Psoas muscle (tissue), 8 donors: Measurements from ENCODE around the gene SLC41A2. TPM values are rescaled to one million over a fixed set of nuclear protein-coding genes. Genes with fewer than 3 reads are reported as not detected.

Experiments
- ATAC-seq, 4 donors: fragments of 200-7000 bp; cut with Tn5 transposase; one replicate each; pipeline ENCODE4 v1.9.1; 2020; ENCODE audit warnings: moderate library complexity in 3 of 4, mild to moderate bottlenecking in 2 of 4
- DNase-seq, 2 donors: peaks; one replicate each; pipeline ENCODE4 v3.0.0-alpha.2; 2020
- H3K27ac ChIP-seq: fragments of 200-600 bp; one replicate; pipeline ENCODE4 v1.8.0; 2022
- H3K27me3 ChIP-seq, 3 donors: fragments of 200-600 bp in 1 of 3; one replicate each; pipeline versions ENCODE4 v1.6.1 to v1.8.0; 2013 to 2022; ENCODE audit warnings: low read length in 2 of 3, mild to moderate bottlenecking in 2 of 3, moderate library complexity in 1 of 3; ENCODE audit not compliant: insufficient read depth in 3 of 3
- H3K36me3 ChIP-seq, 2 donors: fragments of 200-600 bp in 1 of 2; one replicate each; pipeline versions ENCODE4 v1.6.1 to v1.8.0; 2013 to 2022; ENCODE audit warnings: low read depth in 1 of 2, mild to moderate bottlenecking in 1 of 2, moderate library complexity in 1 of 2; ENCODE audit not compliant: insufficient read depth in 1 of 2
- H3K4me1 ChIP-seq: fragments of 200-600 bp; one replicate; pipeline ENCODE4 v1.8.0; 2022
- H3K4me3 ChIP-seq: fragments of 200-600 bp; one replicate; pipeline ENCODE4 v1.8.0; 2022; ENCODE audit warnings: mild to moderate bottlenecking
- H3K9me3 ChIP-seq: fragments of 200-600 bp; one replicate; pipeline ENCODE4 v1.8.0; 2022
- WGBS, 3 donors: extraction: QIAGEN DNeasy Blood & Tissue Kit; methylation state at CpG; one replicate each; pipeline versions ENCODE4 v1.1.6 to v1.1.7; 2013; 5-methylcytosine and 5-hydroxymethylcytosine counted together
- intact Hi-C, 2 donors: fragments of 100-400 bp; cut with DNase I; formaldehyde crosslinking; loops; one replicate each; pipeline versions ENCODE4 v1.11.0 to v1.14.2; 2022
- polyA plus RNA-seq, 3 donors: library from polyadenylated mRNA; stranded (reverse); fragments of 200-250 nt; gene quantifications; one replicate each; pipeline ENCODE4 v1.2.3, GENCODE V29; 2013
- total RNA-seq, 4 donors: library from RNA; stranded (reverse); fragmentation: NEBNext Ultra II Directional in 2 of 4; extraction: Animal tissue kit (Norgen Biotek cat#: 25700) in 2 of 4; gene quantifications; one replicate each; pipeline versions ENCODE4 v1.2.1 to v1.2.4, GENCODE V29; 2021 to 2023
- TF ChIP-seq, protein P1 (sequence below): fragments of 200-600 bp; IDR thresholded peaks from one replicate; pipeline ENCODE4 v1.8.0; 2022; ENCODE audit warnings: antibody characterized with exemption
- donor health status: healthy with polysubstance abuse.
- donor health status: DM: no; HTN: no; CAD: no; lungs with moderate emphysema.
- donor health status: Bipolar disorder and iron deficiency.
- donor health status: healthy.
- donor health status: DM: yes; HTN: yes; CAD: no.
- donor health status: DM: no; HTN: no; CAD: no.
- donor health status: DM: no; HTN: no; CAD: no.
- donor health status: DM: yes; HTN: yes; CAD: no.

SLC41A2 gene
- total and polyA plus RNA-seq, 7 donors: 0.17 to 2.3 (median 0.62) TPM

DNA sequence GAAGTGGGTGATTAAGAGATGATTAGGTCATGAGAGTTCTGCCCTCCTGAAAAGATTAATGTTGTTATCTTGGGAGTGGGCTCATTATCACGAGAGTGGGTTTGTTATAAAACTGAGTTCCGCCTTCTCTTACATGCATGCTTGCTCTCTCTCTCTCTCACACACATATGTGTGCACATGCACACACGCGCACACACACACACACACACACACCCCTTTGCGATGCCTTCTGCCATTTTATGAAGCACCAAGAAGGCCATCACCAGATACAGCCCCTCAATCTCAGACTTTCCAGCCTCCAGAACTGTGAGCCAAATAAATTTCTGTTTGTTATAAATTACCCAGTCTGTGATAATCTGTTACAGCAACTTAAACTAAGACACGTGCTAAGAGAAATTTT lies 5.7 kb upstream of the SLC41A2 start:
- 75 to 78% (median 76%) methylated on average over 6 of the region's 6 CpGs for WGBS, 3 donors
- DNase-seq (no peak), ATAC-seq (no peak)
- H3K4me1 ChIP-seq: peaks cover 4% of the 10 kb centered on the region
- H3K27me3 ChIP-seq: peaks cover 2 to 25% (median 4%) of the 10 kb centered on the region in 3 donors
- intact Hi-C loops: no loop called here
- H3K36me3 ChIP-seq: no peaks in the 10 kb centered on the region
- no peaks in the 10 kb centered on the region for H3K9me3 ChIP-seq
- no peak overlapping the region for H3K27ac ChIP-seq
- TF ChIP-seq, protein P1, sequence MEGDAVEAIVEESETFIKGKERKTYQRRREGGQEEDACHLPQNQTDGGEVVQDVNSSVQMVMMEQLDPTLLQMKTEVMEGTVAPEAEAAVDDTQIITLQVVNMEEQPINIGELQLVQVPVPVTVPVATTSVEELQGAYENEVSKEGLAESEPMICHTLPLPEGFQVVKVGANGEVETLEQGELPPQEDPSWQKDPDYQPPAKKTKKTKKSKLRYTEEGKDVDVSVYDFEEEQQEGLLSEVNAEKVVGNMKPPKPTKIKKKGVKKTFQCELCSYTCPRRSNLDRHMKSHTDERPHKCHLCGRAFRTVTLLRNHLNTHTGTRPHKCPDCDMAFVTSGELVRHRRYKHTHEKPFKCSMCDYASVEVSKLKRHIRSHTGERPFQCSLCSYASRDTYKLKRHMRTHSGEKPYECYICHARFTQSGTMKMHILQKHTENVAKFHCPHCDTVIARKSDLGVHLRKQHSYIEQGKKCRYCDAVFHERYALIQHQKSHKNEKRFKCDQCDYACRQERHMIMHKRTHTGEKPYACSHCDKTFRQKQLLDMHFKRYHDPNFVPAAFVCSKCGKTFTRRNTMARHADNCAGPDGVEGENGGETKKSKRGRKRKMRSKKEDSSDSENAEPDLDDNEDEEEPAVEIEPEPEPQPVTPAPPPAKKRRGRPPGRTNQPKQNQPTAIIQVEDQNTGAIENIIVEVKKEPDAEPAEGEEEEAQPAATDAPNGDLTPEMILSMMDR: no peak
- H3K4me3 ChIP-seq: no peak overlapping the region

DNA sequence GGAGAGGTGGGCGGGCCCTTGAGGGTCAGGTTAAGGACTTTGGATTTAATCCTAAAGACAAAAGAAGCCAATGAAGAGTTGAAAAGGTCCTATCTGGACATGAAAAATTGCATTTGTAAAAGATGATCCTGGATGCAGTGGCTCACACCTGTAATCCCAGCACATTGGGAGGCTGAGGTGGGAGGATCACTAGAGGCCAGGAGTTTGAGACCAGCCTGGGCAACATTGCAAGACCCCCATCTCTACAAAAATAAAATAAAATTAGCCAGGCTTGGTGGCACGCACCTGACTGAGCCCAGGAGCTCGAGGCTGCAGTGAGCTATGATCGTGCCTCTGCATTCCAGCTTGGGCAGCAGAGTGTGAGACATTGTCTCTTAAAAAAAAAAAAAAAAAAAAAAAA lies 2.4 kb upstream of the SLC41A2 start:
- H3K36me3 ChIP-seq: no peaks in the 10 kb centered on the region
- H3K27ac ChIP-seq: no peak overlapping the region
- no peak for ATAC-seq
- peaks cover 7% of the 10 kb centered on the region for H3K4me1 ChIP-seq
- TF ChIP-seq, protein P1: no peak
- intact Hi-C loops: no loop called here
- DNase-seq: no peak
- no peaks in the 10 kb centered on the region for H3K9me3 ChIP-seq
- H3K27me3 ChIP-seq: peaks cover 2 to 30% (median 4%) of the 10 kb centered on the region in 3 donors
- no peak overlapping the region for H3K4me3 ChIP-seq
- WGBS, 3 donors: 93 to 96% (median 94%) methylated on average over 4 of the region's 4 CpGs

DNA sequence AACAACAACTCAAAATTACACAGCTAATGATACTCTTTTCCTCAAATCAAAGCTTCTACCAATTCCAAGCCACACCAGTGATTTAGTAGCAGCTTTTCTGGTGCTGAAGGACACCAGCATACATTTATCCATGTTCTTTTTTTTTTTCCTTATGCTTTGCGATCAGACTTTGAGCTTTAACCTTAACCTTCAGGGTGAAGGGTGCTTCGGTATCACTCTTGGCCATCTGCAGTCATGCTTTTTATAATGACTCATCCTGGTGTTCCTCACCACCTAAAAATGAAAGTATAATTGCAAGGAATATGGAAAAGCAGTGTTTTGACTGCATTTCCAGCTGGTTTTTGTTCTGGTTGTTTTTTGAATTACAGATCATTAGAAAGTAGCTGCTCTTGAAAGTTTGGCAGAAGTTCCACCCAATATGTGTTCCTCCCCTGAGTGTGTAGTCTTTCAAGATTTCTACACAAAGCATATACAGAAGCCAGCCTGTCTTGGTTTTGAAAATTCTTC lies 1.3 kb upstream of the SLC41A2 start:
- TF ChIP-seq, protein P1: no peak
- intact Hi-C loops: no loop called here
- 47 to 58% (median 48%) methylated on average over 2 of the region's 2 CpGs for WGBS, 3 donors
- DNase-seq (no peak), ATAC-seq (no peak)
- H3K36me3 ChIP-seq: no peaks in the 10 kb centered on the region
- H3K4me3 ChIP-seq: peak overlapping the region; percentile 75
- peaks cover 2 to 31% (median 4%) of the 10 kb centered on the region in 3 donors for H3K27me3 ChIP-seq
- H3K9me3 ChIP-seq: no peaks in the 10 kb centered on the region
- H3K27ac ChIP-seq: no peak overlapping the region
- peaks cover 7% of the 10 kb centered on the region for H3K4me1 ChIP-seq

DNA sequence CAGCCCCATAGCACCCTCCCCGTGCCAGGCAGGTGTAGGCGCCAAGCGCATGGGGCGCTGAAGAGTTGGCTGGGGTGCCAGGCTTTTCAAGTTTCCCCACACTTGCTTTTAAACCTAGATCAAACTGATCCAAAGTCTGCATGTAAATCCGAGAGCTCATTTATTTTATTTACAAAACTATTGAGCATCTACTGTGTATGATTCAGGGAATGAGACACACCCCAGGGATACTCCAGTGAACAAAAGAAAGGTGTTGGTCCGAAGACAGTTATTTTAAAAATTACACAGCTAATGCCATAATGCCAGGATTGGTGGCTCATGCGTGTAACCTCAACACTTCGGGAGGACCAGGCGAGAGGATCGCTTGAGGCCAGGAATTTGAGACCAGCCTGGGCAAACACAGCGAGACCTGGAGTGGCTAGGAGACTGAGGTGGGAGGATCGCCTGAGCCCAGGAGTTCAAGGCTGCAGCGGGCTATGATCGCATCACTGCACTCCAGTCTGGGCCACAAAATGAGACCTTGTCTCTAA lies 780 bp upstream of the SLC41A2 start:
- Histone ChIP-seq H3K9me3 (no peaks in the 10 kb centered on the region), H3K27me3 (peaks cover 2 to 32% (median 4%) of the 10 kb centered on the region in 3 donors), H3K27ac (peak overlapping the region; percentile 41), H3K4me3 (peak overlapping the region; percentile 75), H3K36me3 (no peaks in the 10 kb centered on the region), H3K4me1 (peaks cover 7% of the 10 kb centered on the region)
- no peak for DNase-seq
- ATAC-seq: no peak
- TF ChIP-seq, protein P1: no peak
- intact Hi-C loops: no loop called here
- WGBS, 3 donors: 40 to 56% (median 52%) methylated on average over 14 of the region's 14 CpGs

DNA sequence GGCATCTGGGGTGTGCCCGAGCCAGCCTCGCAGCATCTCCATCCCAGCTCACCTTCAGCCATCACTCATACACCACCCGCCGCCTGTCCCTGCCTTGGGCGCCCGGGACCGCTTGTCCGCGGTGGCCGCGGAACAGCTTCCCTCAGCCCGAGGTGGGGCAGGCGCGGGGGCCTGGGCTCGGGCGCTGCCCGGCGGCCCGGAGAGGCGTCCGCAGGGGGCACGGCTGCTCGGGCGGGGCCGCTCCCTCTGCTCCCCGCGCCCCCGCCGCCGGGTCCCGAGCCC lies 430 bp downstream of the SLC41A2 start:
- H3K27ac ChIP-seq: no peak overlapping the region
- H3K36me3 ChIP-seq: no peaks in the 10 kb centered on the region
- H3K9me3 ChIP-seq: no peaks in the 10 kb centered on the region
- intact Hi-C loops: no loop called here
- TF ChIP-seq, protein P1: no peak
- 0 to 2% (median 0%) methylated on average over 24 to 31 of the region's 31 CpGs for WGBS, 3 donors
- DNase-seq: peak in 1 of 2 donors; percentile 38
- H3K27me3 ChIP-seq: peaks cover 2 to 28% (median 2%) of the 10 kb centered on the region in 3 donors
- H3K4me3 ChIP-seq: peak overlapping the region; percentile 75
- peak in 3 of 4 donors; percentile 27 to 35 (median 30) for ATAC-seq
- peaks cover 7% of the 10 kb centered on the region for H3K4me1 ChIP-seq
